Upper lobe of left lung (tissue), 6 donors: ENCODE data around the gene C6orf47. TPM values are rescaled to one million over a fixed set of nuclear protein-coding genes. Genes with fewer than 3 reads are reported as not detected.
A peak's percentile ranks its signal among the peaks of the same experiment; 100 is the strongest.

Source experiments
- ATAC-seq, 2 donors: fragments of 200-7000 bp; cut with Tn5 transposase; one replicate each; pipeline ENCODE4 v1.9.1; 2022; ENCODE audit warnings: mild to moderate bottlenecking in 2 of 2, moderate library complexity in 2 of 2; ENCODE audit not compliant: low FRiP score in 2 of 2
- DNase-seq, 2 donors: peaks; one replicate each; pipeline ENCODE4 v3.0.0-alpha.2; 2019 to 2020
- H3K27ac ChIP-seq, 4 donors: fragments of 200-600 bp; sonication (generic); one replicate each; pipeline ENCODE4 v1.5.1; 2016 to 2019
- H3K27me3 ChIP-seq, 4 donors: fragments of 200-600 bp; sonication (generic); one replicate each; pipeline ENCODE4 v1.5.1; 2017 to 2019
- H3K36me3 ChIP-seq, 4 donors: fragments of 200-600 bp; sonication (generic); one replicate each; pipeline ENCODE4 v1.5.1; 2016 to 2019
- H3K4me1 ChIP-seq, 4 donors: fragments of 200-600 bp; sonication (generic); one replicate each; pipeline ENCODE4 v1.5.1; 2018 to 2019
- H3K4me3 ChIP-seq, 4 donors: fragments of 200-600 bp; sonication (generic); one replicate each; pipeline ENCODE4 v1.5.1; 2017 to 2019; ENCODE audit warnings: mild to moderate bottlenecking in 2 of 4, moderate library complexity in 1 of 4
- H3K9me3 ChIP-seq, 4 donors: fragments of 200-600 bp; sonication (generic); one replicate each; pipeline ENCODE4 v1.5.1; 2018 to 2019
- EP300 ChIP-seq, 4 donors: sonication (generic); formaldehyde crosslinking; IDR thresholded peaks; one replicate each; pipeline ENCODE4 v1.5.1; 2017; ENCODE audit warnings: antibody characterized with exemption in 4 of 4, control low read depth in 2 of 4
- POLR2A ChIP-seq, 4 donors: fragments of 450-650 bp; IDR thresholded peaks; one replicate each; pipeline ENCODE4 v1.5.1; 2016 to 2017; ENCODE audit warnings: antibody characterized with exemption in 4 of 4, mild to moderate bottlenecking in 2 of 4
- POLR2AphosphoS5 ChIP-seq, 2 donors: sonication (generic); formaldehyde crosslinking; IDR thresholded peaks; one replicate each; pipeline ENCODE4 v1.5.1; 2017; ENCODE audit warnings: antibody characterized with exemption in 2 of 2
- WGBS, 2 donors: methylation state at CpG; one replicate each; pipeline ENCODE4 v1.1.5; 2017 to 2018; 5-methylcytosine and 5-hydroxymethylcytosine counted together
- total RNA-seq, 6 donors: library from RNA; depleted of rRNA in 4 of 6; stranded (reverse); fragments of >200 nt in 4 of 6; gene quantifications; one replicate each; pipeline versions ENCODE4 v1.1.0 to v1.2.1, GENCODE V29; 2016 to 2021
- TF ChIP-seq, protein P1 (sequence below), 6 experiments: fragments of 450-650 bp in 4 of 6; fragments of 200-600 bp in 2 of 6; sonication (generic) in 2 of 6; IDR thresholded peaks; one replicate each; pipeline ENCODE4 v1.5.1; 2016 to 2019; ENCODE audit warnings: antibody characterized with exemption in 6 of 6
- donor health status: DM: no; HTN: no; CAD: no; lungs with moderate emphysema.
- donor health status: DM: no; HTN: yes; CAD: no; lungs with severe emphysema.

C6orf47 gene
- total RNA-seq, 6 donors from 2014 or later = 25.0 to 30.1 (median 28.4) TPM

DNA sequence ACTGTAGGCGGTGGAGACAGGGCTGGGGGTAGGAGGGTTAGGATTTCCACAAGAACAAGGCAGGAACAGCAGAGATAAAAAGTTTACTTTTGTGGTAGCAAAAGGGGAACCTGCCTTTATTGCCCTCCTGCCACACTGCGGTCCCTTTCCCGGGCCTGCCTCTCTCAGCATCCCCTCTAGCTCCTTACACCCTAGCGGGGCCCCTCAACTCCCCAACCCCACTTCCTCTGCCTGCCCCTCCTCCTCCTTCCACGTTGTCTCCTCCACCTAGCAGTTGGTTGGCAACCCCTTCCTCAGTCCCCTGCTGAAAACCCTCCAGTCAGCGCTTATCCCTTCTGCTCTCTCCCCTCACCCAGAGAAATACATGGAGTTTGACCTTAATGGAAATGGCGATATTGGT lies 44.8 kb downstream of the C6orf47 start:
- peak overlapping the region; percentile 64 to 82 (median 74) for H3K27ac ChIP-seq

DNA sequence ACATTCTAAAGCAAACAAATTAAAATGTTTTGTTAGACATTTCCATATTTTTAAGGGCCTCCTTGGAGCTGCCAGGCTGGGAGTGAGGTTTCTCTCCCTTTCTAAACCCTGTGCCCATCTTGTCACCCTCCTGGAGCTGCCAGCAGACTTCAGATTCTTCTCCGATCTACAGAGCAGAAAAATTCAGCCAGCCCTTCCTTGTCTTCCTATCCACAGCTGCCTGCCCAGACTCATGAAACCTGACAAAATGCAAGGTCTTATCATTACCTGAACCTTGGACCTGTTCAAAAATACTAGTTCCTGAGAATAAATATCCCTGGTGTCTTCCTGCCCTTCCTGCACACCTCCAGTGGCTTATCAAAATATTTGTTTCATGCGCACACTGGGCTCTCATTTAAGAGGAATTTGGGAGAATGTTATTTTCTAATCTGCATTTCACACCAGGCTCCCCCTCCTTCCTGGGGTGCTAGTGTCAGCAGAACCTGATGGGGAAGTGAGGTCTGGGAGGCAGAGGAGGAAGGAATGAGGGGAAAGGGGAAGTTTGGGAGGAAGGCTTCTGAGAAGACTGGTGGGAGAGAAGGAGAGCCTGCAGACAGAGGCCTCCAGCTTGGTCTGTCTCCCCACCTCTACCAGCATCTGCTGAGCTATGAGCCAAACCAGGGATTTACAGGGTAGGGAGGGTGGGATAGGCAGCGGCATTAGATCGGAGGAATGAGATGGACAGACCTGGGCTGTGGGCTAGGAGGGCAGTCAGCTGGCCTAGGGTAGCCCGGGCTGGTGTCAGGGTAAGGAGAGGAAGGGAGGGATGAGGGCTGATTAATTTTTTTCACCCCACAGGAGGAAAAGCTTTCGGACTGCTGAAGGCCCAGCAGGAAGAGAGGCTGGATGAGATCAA lies 45.6 kb downstream of the C6orf47 start, which contains the start of gene AIF1:
TSS of gene AIF1 (plus strand) at position 551 of the 895 bp plus-strand sequence. CDS start at position 647, 96 bp downstream.
- TF ChIP-seq POLR2A (IDR thresholded peaks at IDR 0.05) = no peak
- no peak for TF ChIP-seq EP300 (IDR thresholded peaks at IDR 0.05)
- TF ChIP-seq, protein P1, sequence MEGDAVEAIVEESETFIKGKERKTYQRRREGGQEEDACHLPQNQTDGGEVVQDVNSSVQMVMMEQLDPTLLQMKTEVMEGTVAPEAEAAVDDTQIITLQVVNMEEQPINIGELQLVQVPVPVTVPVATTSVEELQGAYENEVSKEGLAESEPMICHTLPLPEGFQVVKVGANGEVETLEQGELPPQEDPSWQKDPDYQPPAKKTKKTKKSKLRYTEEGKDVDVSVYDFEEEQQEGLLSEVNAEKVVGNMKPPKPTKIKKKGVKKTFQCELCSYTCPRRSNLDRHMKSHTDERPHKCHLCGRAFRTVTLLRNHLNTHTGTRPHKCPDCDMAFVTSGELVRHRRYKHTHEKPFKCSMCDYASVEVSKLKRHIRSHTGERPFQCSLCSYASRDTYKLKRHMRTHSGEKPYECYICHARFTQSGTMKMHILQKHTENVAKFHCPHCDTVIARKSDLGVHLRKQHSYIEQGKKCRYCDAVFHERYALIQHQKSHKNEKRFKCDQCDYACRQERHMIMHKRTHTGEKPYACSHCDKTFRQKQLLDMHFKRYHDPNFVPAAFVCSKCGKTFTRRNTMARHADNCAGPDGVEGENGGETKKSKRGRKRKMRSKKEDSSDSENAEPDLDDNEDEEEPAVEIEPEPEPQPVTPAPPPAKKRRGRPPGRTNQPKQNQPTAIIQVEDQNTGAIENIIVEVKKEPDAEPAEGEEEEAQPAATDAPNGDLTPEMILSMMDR (IDR thresholded peaks at IDR 0.05) = no peak
- no peak for TF ChIP-seq POLR2AphosphoS5 (IDR thresholded peaks at IDR 0.05)
- DNase-seq (peak in 1 of 2 donors; percentile 50), ATAC-seq (peak in 1 of 2 donors; percentile 61)
- H3K4me1 ChIP-seq = peaks cover 0 to 13% (median 8%) of the 10 kb centered on the region in 4 donors
- H3K36me3 ChIP-seq = no peaks in the 10 kb centered on the region
- H3K27me3 ChIP-seq = no peaks in the 10 kb centered on the region
- H3K27ac ChIP-seq = peak within 1 kb of the TSS; percentile 64 to 82 (median 74)
- H3K9me3 ChIP-seq = no peaks in the 10 kb centered on the region
- peak within 1 kb of the TSS in 3 of 4 donors; percentile 18 to 43 (median 29) for H3K4me3 ChIP-seq
- 42 to 54% methylated on average over 6 of the region's 6 CpGs for WGBS, 2 donors

More for the DNA sequence above, 44.8 kb downstream of the C6orf47 start:
- Histone ChIP-seq H3K4me3 (peak overlapping the region in 3 of 4 donors; percentile 18 to 43 (median 29)), H3K27me3 (no peaks in the 10 kb centered on the region), H3K9me3 (no peaks in the 10 kb centered on the region), H3K36me3 (no peaks in the 10 kb centered on the region), H3K4me1 (peaks cover 0 to 13% (median 8%) of the 10 kb centered on the region in 4 donors)
- WGBS, 2 donors = 36 to 41% methylated on average over 7 of the region's 7 CpGs
- no peak for ATAC-seq
- TF ChIP-seq POLR2A (IDR thresholded peaks at IDR 0.05) (no peak), POLR2AphosphoS5 (IDR thresholded peaks at IDR 0.05) (no peak), EP300 (IDR thresholded peaks at IDR 0.05) (no peak)
- TF ChIP-seq, protein P1 (IDR thresholded peaks at IDR 0.05) = no peak
- peak in 1 of 2 donors; percentile 29 for DNase-seq

- WGBS, 2 donors = 48 to 51% methylated on average over 8 of the region's 8 CpGs
- ATAC-seq (peak; percentile 44 to 72), DNase-seq (peak in 1 of 2 donors; percentile 49)
- Histone ChIP-seq H3K4me3 (peak overlapping the region in 1 of 4 donors; percentile 43), H3K4me1 (peaks cover 0 to 13% (median 4%) of the 10 kb centered on the region in 4 donors), H3K36me3 (no peaks in the 10 kb centered on the region), H3K9me3 (no peaks in the 10 kb centered on the region), H3K27me3 (no peaks in the 10 kb centered on the region), H3K27ac (peak overlapping the region; percentile 64 to 82 (median 74))
- TF ChIP-seq POLR2AphosphoS5 (IDR thresholded peaks at IDR 0.05) (no peak), POLR2A (IDR thresholded peaks at IDR 0.05) (no peak), EP300 (IDR thresholded peaks at IDR 0.05) (no peak)
- TF ChIP-seq, protein P1 (IDR thresholded peaks at IDR 0.05) = no peak
These were observed 46.4 kb downstream of the C6orf47 start for GRCh38 chr6:31614075-31614619.

DNA sequence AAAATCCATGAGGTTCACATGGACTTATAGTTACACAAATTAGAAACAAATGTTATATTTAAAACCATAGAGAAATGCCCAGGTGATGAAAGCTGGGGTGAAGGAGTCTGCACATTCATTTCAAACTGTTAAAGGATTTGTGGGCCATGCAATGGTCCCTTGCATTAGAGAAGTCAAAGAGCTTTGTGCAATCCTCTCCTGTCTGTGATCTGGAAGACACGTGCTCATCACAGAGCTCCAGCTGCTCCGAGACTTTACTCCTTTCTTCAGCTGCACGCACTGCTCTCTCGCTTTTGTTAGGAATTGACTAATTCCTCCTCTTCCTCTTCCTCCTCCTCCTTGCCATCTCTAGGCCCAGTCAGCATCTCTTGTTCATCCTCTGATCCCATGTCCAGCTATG lies 49.6 kb downstream of the C6orf47 start:
- no peak overlapping the region for H3K27ac ChIP-seq
- WGBS, 2 donors = 64 to 72% methylated on average over 4 of the region's 4 CpGs

More for the DNA sequence above, 49.6 kb downstream of the C6orf47 start:
- Histone ChIP-seq H3K9me3 (no peaks in the 10 kb centered on the region), H3K27me3 (no peaks in the 10 kb centered on the region), H3K4me1 (peaks cover 0 to 10% (median 3%) of the 10 kb centered on the region in 4 donors), H3K4me3 (no peak overlapping the region), H3K36me3 (no peaks in the 10 kb centered on the region)
- TF ChIP-seq POLR2AphosphoS5 (IDR thresholded peaks at IDR 0.05) (no peak), EP300 (IDR thresholded peaks at IDR 0.05) (no peak), POLR2A (IDR thresholded peaks at IDR 0.05) (no peak)
- TF ChIP-seq, protein P1 (IDR thresholded peaks at IDR 0.05) = no peak
- no peak for ATAC-seq
- DNase-seq = no peak
